Fibroblast of peridontal ligament (primary cell): ENCODE measurements around the gene JARID2.
"Not testable (repeated sequence)": the region's sequence is repeated elsewhere in the genome, so short reads cannot be mapped to it uniquely, and the experiment has no call there.

Source experiments
- DNase-seq: peaks from one replicate; pipeline ENCODE4 v3.0.0-alpha.2; 2010; ENCODE audit errors: extremely low read depth

JARID2 gene

DNA sequence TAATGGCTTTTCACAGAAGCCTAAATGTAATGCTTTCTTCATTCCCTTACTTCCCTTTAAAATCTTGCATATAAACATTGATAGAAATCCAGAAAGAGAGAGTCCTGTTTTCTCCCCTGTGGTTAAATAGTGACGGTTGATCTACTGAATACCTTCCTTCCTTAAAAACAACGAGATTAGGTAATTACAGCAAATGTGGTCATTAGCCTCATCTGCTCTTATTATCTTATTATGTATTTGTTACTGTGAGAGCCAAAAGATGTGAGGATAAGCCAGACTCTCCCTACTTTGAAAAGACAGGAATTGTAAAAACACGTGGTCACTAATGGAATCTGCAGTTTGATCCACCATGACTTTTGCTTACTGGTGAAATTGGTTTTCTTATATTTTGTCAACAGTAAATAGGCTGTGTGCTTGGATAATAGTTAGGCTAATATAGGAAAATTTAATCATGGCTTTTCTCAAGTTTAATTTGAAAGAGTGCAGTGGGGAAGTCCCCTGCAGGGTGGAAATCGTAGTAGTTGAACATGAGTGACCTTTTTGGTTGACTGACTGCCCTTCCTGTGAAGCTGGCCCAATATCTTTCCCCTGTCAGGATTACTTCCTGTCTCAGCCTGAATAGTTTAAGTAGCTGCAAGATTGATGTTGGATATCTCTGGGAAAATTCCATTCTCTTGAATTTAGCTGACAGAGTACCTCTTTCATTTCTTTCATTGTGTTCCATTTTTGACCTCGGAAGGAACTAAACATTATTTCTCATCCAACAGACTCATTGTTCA is 62.8 kb downstream of the JARID2 start:
- no peak for DNase-seq

DNA sequence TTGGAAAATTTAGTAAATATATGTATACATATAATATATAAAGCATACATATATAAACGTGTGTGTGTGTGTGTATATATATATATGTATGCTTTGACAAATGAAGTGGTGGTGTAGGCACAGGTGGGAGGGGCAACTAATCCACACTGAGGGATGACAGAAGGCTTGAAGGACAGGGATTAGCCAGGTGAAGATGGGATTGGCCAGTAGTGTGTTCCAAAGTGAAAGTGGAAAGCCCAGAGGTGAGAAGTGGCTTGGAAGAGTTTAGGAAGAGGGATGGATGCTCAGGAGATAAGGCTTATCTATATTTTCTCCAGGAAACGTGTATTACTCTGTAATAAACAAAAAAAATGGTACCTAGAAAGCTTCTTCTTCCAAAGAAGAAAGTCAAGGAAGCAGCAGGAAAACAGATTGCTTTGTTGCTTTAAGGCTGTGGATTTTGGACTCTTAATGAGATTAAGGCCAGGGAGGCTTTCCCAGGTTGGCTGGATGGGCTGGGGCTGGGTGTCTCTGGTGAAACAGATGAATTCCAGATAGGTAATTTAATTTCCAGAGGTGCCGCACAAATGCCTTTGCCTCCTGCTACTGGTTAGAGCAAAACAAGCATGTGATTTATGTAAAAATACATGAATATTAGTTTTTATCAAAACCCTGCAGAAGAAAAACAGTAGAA is 63.9 kb downstream of the JARID2 start:
- no peak for DNase-seq

DNA sequence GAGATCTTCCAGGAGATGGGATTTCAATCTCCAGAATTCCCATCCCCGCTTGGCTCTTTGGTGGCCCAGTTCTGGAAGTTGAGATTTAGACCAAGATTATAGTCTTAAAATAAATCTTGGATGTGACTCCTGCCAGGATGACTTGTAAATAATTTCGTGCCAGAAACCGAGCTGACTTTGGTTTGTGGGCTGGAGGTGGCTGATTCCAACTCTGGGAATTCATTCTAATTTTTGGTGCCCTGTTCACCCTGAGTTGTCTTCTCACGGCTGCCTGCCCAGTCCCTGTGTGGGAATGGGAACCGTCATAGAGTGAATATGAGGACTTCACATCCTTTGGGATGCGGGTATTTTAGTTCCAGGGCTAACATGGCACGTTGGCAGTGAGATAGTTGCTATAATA is 64.8 kb downstream of the JARID2 start:
- DNase-seq: peak; percentile 71

DNA sequence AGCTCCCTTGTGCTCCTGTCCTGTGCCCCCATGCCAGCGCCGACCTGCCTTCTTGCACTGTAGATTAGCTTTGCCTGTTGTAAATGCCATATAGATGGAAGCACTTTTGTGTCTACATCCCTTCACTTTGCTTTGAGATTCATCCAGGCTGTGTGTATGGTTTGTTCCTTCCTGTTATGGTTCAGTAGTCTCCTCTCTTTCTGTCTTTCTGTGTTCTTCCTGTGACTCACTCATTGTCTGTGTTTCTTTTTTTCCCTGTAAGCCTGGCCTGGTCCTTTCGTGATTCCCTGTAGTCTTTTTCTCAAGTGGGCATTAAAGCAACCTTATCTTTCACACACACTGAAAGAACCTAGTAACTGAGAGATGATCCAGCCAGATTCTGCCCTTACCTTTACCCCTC is 66.6 kb downstream of the JARID2 start:
- peak; percentile 42 for DNase-seq

DNA sequence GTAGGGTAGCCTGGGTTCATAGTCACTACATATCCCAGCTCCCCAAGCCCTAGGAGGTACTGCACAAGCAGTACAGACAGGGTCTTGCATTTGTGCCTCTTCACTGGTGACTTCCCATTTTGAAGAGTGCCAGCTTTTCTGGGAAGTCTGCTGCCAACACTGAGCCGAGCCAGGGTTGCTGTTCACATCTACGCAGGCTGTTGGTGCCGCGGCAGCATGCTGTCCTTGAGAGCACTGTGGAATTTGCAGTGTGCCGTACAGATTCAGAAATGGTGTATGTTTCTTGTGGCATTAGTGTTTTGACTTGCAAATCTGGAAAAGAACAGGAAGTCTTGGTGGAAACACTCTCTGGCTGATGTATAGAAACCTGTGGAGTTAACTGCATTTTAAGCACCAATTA is 67.5 kb downstream of the JARID2 start:
- DNase-seq: no peak

DNA sequence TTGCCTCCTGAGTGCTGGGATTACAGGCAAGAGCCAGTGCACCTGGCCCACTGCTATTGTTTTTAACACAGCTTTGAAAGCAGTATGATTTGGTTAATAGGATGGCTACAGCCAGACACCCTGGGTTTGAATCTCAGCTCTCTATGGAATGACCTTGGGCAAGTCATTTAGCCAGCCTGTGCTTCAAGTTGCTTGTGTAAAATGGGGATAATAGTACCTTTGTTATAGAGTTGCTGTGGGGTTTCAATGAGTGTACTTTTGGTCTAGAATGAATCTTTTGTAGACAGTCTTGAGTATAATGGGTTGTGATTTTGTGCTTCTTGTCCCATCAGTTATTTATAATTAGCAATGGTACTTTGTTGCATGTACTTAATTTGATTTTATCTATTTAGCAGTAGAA is 70.9 kb downstream of the JARID2 start:
- no peak for DNase-seq

DNA sequence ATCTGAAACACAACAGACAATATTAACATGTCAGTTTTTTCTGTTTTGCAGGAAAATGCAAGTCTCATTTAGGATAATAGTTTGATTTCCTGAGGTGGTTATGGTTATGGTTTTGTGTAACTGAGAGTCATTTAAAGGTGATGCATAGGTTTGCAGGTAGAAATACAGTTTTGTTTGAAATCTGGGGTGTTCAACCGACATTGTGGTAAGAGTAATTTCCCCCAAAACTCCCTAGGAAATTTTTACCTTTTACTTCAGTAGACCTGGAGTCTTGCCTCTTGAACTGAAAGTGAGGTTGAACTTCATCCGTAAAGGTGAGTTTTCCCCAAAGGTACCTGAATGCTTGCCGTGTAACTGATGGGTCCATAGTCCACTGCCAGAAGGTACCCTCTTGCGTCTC is 71.4 kb downstream of the JARID2 start:
- DNase-seq: no peak

DNA sequence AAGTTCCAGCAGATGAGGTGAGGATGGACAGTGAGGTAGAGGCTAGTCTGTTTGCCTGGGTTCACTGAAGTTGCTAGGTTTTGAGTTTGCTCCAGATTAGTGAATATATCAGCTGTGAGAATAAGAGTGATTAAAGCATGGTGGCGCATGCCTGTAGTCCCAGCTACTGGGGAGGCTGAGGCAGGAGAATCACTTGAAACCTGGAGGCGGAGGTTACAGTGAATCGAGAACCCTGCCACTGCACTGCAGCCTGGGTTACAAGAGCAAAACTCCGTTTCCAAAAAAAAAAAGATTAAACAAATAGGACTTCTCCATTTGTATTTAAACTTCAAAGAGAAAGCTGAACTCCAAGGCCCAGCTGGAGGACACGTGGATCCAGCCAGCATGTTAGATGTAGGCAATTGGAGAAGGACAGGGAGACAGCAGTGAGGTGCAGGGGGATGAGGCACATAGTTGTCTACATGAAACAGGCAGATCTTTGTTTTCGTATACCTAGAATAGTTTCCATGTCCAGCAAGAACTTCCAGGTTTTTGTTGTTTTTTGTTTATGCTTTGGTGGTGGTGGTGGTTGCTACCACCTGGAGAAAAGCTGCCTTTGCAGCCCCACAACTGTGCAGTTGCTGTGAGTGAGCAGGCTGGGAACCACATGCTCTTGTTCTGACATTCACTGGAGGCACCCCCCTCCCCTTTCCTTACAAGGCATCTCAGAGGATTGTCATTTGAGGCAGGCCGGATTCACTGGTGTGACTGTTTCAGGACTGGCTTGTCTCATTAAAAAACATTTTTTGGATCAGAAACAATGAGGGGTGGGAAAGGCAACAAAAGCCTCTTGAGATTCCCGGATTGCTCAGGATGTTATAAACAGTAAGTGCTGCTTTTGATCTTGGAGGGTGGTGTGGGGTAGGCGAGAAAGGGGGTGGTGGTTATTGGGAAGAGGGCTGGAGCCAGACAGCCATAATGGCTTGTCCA is 72.3 kb downstream of the JARID2 start:
- no peak for DNase-seq

DNA sequence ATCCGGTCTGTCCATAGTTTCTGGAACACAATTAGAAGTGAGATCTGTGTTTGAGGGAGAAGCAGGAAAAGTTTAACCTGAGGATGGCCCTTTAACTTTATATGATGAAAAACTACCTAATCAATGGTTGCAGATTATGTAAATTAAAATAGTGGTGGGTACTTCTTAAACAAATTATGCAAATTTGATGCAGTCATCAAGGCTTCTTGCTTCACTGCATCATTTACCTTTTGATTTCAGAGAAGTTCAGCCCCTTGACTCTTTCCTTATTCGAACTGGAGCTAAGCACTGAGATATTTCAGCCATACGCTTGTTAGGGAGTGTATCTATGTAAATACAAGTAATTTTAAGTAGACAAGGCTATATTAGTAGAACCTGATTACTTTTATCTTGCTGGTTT is 73.8 kb downstream of the JARID2 start:
- DNase-seq: no peak

DNA sequence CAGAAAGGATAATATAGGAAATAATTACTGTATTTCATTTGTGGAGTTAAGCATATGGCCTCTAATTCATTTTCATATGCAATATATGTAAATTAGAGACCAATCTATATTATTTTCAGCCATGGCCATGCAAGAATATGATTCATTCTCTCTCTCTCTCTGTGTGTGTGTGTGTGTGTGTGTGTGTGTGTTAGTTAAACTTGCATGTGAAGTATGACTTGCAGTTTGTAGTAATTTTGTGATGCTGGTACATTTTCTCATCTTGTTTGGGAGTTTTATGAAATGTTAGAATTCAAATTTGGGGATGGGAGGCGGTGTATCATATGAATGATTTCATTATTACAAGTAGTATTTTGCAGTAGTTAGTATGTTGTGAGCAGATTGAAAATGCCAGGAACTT is 74.8 kb downstream of the JARID2 start:
- peak; percentile 46 for DNase-seq

DNA sequence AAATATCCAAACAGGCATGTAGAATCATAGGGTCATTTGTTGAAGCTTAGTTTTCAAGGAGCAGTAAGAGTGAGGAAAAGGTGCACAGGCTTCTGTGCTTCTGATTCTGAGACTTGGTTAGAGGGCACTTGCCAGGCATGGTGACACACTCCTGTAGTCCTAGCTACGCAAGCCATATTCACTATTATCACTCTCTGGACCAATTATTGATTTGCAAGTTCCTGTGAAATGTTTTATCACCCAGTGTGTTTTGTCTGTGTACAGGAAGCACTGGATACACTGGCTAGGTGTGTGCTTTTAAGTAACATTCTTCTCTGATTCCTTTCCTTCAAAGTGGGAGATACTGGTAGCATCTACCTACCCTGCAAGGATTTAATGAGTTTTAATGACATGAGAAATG is 76.3 kb downstream of the JARID2 start:
- no peak for DNase-seq

DNA sequence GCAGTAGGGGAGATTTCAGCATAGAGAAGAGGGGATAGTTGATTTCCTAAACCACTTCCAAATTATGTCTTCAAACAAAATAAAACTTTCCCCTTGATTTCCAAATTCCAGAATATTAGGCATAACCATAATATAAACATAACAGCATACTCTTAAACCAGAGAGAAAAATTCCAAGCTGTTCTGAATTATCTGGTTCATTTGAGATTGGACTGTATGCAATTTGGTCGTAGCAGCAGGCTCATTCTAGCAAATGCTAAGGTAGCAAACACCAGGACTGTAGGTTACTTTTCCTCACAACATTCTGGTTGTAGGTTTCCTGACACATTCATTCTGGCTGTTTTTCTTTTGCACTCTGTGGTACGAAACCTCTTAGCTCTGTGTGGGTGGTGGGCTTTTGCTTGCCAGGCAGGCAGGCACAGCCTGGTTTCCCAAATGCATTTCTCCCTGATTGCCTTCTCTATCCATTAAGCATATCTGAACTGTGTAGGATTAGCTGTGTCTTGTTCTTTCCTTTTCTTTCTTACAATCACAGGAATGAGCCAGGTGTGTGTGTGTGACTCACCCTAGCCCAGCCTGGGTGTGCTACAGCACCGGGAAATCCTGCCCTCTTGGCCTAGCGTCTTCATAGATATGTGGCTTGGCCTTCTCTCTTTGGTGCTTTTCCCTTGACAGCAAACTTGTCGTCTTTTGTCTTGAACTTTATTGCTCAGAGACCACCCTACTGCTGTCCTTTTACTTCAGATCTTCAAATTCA is 77.1 kb downstream of the JARID2 start:
- DNase-seq: peak; percentile 87

DNA sequence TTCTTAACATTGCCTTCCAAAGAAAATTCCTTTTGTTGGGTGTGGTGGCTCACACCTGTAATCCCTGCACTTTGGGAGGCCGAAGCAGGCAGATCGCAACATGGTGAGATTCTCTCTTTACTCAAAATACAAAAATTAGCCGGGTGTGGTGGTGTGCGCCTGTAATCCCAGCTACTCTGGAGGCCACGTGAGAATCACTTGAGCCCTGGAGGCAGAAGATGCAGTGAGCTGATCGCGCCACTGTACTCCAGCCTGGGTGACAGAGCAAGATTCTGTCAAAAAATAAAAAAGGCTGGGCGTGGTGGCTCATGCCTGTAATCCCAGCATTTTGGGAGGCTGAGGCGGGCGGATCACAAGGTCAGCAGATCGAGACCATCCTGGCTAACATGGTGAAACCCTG is 77.7 kb downstream of the JARID2 start:
- DNase-seq: not testable (repeated sequence)

DNA sequence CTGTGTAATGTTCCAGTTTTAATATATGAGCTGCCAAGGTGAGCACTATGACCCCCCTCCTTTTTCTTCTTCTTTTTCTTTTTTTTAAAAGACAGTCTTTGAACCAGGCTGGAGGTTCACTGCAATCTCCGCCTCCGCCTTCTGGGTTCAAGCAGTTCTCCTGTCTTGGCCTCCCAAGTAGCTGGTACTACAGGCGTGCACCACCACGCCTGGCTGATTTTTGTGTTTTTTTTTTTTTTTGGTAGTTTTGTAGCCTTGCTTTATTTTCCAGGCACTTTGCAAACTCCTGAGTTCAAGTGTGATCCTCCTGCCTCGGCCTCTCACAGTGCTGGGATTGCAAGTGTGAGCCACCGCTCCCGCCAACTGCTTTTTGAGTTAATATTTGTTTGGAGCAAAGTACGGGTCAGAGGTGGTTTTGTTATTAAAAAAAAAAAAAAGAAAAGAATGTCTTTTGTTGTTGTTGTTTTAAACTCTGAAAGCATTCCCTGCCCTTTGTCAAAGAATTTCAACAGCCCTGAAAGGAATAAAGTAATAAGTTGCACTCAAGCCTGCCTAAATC is 78.6 kb downstream of the JARID2 start:
- DNase-seq: no peak

DNA sequence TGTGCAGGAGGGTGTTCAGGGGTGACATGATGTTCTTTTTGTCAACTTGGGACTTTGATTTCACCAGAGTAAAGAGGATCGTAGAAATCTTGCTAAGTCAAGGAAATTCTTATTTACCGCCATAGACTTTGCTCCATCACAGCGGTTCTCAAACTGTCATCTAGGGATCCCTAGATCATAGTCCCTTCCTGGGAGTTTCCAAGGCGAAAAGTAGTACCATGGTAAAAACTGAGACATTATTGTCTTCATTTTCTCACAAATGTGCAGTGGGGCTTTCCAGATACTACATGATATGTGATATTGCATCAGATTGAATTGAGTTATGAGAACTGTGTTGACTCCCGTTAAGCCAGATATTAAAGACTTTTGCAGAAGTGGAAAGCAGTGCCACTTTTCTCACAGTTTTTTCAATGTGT is 79.7 kb downstream of the JARID2 start:
- no peak for DNase-seq

DNA sequence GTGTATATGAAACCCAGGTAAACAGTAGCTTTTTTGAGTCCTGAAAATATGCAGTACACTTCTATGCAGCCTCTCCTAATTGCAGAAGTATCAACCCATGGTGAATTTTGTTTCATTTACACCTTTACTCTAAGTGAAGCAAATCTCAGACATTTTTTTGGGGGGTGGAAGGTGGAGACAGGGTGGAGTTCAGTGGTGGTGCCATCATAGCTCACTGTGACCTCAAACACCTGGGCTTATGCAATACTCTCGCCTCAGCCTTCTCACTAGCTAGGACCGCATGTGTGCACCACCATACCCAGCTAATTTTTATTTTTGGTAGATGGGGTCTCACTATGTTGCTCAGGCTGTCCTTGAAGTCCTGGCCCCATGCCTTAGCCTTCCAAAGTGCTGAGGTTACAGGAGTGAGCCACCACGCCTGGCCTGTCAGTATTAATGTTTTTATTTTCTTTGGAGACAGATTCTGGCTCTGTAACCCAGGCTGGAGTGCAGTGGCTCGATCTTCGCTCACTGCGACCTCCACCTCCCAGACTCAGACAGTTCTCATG is 80.3 kb downstream of the JARID2 start:
- DNase-seq: no peak

DNA sequence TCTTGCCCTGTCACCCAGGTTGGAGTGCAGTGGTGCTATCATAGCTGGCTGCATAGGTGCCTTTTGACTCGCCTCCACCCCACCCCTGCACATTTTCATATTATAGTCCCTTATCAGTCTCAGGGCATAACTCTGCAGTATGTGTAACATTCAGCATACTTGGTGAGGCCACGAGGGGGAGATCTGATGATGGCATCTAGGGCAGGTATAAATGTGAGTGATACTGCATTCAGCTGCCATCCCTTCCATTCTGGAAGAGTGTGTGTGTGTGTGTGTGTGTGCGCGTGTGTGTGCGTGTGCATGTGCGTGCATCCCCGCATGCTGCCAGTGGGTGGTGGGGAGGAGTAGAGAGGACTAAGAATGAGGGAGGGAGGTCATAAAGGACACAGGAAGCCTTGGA is 81.4 kb downstream of the JARID2 start:
- no peak for DNase-seq

DNA sequence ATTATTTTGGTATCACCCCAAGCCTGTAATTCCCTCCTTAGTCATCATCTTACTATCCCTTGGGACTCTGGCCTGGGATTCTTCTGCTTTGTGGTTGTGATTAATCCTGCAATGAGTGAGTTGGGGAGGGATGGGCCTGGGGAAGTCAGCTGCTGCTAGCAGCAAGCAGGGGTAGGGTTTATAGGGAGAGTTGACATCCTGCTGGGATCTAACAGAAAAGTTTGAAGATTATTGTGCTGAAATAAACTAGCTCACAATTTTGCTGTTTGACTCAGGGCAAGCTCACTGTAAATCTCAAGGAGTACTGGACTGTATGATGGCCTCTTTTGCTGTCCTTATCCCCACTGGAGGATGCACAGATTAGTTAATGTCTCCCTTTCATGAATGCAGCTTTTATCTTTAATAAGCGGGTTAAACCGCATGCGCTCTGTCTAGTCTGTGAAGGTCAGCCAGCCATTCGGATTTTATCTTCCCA is 83.4 kb downstream of the JARID2 start:
- DNase-seq: peak; percentile 98

DNA sequence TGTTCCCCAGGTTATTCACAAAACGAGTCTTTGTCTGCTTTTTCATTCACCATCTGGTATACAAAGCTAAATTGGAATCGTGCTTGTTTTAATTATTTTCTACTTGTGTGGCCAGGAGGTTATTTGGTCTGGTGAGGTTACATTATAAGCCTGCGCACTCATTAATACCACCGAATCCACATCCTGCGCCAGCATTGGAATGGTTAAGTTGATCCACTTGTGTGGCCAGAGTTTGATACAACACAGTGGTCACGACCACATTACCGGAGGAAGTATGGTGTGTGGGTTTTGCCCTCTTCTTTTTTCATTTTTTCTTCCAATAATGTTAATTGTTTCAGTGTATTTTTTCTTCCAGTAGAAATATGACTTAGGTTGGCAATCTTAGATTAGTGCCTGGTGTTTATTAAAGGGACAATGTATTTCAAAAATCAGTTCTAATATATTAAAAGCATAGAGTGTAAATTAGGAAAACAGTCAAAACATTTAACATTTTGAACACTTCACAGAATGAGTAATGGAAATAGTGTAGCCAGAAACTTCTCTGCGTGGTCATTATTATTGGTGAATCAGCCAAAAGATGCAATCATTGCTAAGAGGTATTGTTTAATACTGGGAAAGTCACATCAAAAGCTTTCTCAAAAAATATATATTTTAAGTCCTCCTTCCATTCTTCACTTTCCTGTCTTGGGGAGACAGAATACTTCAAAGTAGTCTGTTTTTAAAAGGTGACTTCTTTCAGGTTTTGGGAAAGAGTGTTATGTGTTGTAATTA is 84.5 kb downstream of the JARID2 start:
- peak; percentile 44 for DNase-seq

DNA sequence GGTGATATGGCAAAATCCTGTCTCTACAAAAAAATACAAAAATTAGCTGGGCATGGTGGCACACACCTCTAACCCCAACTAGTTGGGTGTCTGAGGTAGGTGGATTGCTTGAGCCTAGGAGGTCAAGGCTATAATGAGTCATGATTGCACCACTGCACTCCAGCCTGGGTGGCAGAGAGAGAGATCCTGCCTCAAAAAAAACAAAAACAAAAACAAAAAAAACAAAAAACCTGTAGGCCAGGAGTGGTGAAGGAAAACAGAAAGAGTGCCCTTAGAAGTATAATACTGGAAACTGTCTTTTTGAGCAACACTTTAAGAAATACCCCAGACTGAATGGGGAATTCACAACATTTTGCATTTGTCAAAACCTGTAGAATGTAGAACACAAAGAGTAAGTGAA is 85.3 kb downstream of the JARID2 start:
- no peak for DNase-seq
